Erythroblast (primary cell): ENCODE data around the gene ATP8B1.

Experiments
- GATA1 ChIP-seq: IDR thresholded peaks from 2 replicates; pipeline ENCODE4 v1.6.1; 2011; ENCODE audit warnings: low read depth, mild to moderate bottlenecking, control low read depth, low read length, moderate library complexity
- POLR2A ChIP-seq: IDR thresholded peaks from 2 replicates; pipeline ENCODE4 v1.6.1; 2011; ENCODE audit warnings: mild to moderate bottlenecking, low read length

GRCh38 chr18:57844319-57844718 is 41.2 kb upstream of the ATP8B1 start:
- no peak for TF ChIP-seq POLR2A
- no peak for TF ChIP-seq GATA1
